Thymus (tissue), 14 donors: ENCODE measurements around the gene PLEKHH1. TPM values are rescaled to one million over a fixed set of nuclear protein-coding genes. Genes with fewer than 3 reads are reported as not detected.

Source experiments
- DNase-seq, 9 donors: peaks; one replicate each; pipeline ENCODE4 v3.0.0-alpha.2; 2013; ENCODE audit warnings: low spot score in 9 of 9, low read depth in 6 of 9, missing footprints in 1 of 9
- H3K27ac ChIP-seq, 2 donors: one replicate each; pipeline ENCODE4 v1.5.1; 2013; ENCODE audit warnings: control low read depth in 1 of 2, low read depth in 1 of 2, low read length in 1 of 2, mild to moderate bottlenecking in 1 of 2, moderate library complexity in 1 of 2
- H3K27me3 ChIP-seq, 2 donors: one replicate each; pipeline ENCODE4 v1.5.1; 2013; ENCODE audit warnings: low read length in 1 of 2; ENCODE audit not compliant: control insufficient read depth in 2 of 2, insufficient read depth in 1 of 2
- H3K36me3 ChIP-seq, 2 donors: one replicate each; pipeline ENCODE4 v1.5.1; 2013; ENCODE audit warnings: low read length in 1 of 2, mild to moderate bottlenecking in 1 of 2, moderate library complexity in 1 of 2; ENCODE audit not compliant: control insufficient read depth in 2 of 2, insufficient read depth in 2 of 2
- H3K4me1 ChIP-seq, 2 donors: one replicate each; pipeline ENCODE4 v1.5.1; 2013; ENCODE audit warnings: low read length in 2 of 2; ENCODE audit not compliant: control insufficient read depth in 2 of 2, insufficient read depth in 2 of 2
- H3K4me3 ChIP-seq, 2 donors: one replicate each; pipeline ENCODE4 v1.5.1; 2013; ENCODE audit warnings: low read length in 2 of 2, control low read depth in 1 of 2, mild to moderate bottlenecking in 1 of 2
- H3K9me3 ChIP-seq, 2 donors: one replicate each; pipeline ENCODE4 v1.5.1; 2013; ENCODE audit warnings: low read length in 1 of 2, mild to moderate bottlenecking in 1 of 2; ENCODE audit not compliant: control insufficient read depth in 2 of 2, insufficient read depth in 1 of 2
- WGBS: extraction: QIAGEN DNeasy Blood & Tissue Kit; methylation state at CpG from one replicate; pipeline ENCODE4 v1.1.7; 2013; 5-methylcytosine and 5-hydroxymethylcytosine counted together
- long read RNA-seq, 10 donors: transcript quantifications; one replicate each; lab custom pipeline, GENCODE V29; 2026
- polyA plus RNA-seq: library from polyadenylated mRNA; stranded (reverse); fragments of 200-250 nt; gene quantifications from one replicate; pipeline ENCODE4 v1.2.3, GENCODE V29; 2013
- total RNA-seq: library from RNA; stranded (reverse); fragments of 120-200 nt; gene quantifications from one replicate; pipeline ENCODE4 v1.2.4, GENCODE V29; 2013
- donor health status: healthy.

PLEKHH1 gene
- 2.0 TPM for total RNA-seq
- polyA plus RNA-seq, result 10.7 TPM
- long read RNA-seq, donor 1, result 0 reads
- long read RNA-seq, donor 2, result 0 reads
- long read RNA-seq, donor 3, result 0 reads
- long read RNA-seq, donor 4, result 0 reads
- long read RNA-seq, donor 5, result 0 reads
- long read RNA-seq, donor 6, result 0 reads
- long read RNA-seq, donor 7, result 0 reads
- long read RNA-seq, donor 8, result 0 reads
- long read RNA-seq, donor 9, result 0 reads
- long read RNA-seq, donor 10, result 0 reads

- 1% methylated on average over 86 of the region's 86 CpGs for WGBS
- peak within 1 kb of the TSS in 1 of 2 donors; percentile 61 for H3K27ac ChIP-seq
- peak within 1 kb of the TSS; percentile 27 to 70 for H3K4me3 ChIP-seq
- H3K36me3 ChIP-seq, result no peaks in the 10 kb centered on the region
- peaks cover 23 to 68% of the 10 kb centered on the region in 2 donors for H3K27me3 ChIP-seq
- H3K9me3 ChIP-seq, result no peaks in the 10 kb centered on the region
- DNase-seq, result peak in 5 of 9 donors; percentile 54 to 78 (median 58)
- peaks cover 6 to 9% of the 10 kb centered on the region in 2 donors for H3K4me1 ChIP-seq
These were observed at the start of gene PLEKHH1 for GRCh38 chr14:67532998-67533753. PLEKHH1 (plus strand) TSS chr14:67533290; CDS start chr14:67541868, 8,578 bp downstream.

GRCh38 chr14:67483579-67484285 is 49.4 kb upstream of the PLEKHH1 start:
- WGBS, result 96% methylated on average over 8 of the region's 8 CpGs
- Histone ChIP-seq H3K36me3 (peaks cover 18% of the 10 kb centered on the region in 2 donors), H3K9me3 (peaks cover 1 to 7% of the 10 kb centered on the region in 2 donors), H3K4me3 (no peak overlapping the region), H3K27me3 (no peaks in the 10 kb centered on the region), H3K27ac (no peak overlapping the region), H3K4me1 (peaks cover 18 to 53% of the 10 kb centered on the region in 2 donors)
- no peak for DNase-seq

GRCh38 chr14:67485501-67486095 is 47.5 kb upstream of the PLEKHH1 start:
- Histone ChIP-seq H3K4me3 (no peak overlapping the region), H3K4me1 (peaks cover 25 to 70% of the 10 kb centered on the region in 2 donors), H3K36me3 (peaks cover 18% of the 10 kb centered on the region in 2 donors), H3K27ac (peak overlapping the region in 1 of 2 donors; percentile 11), H3K9me3 (peaks cover 1 to 7% of the 10 kb centered on the region in 2 donors), H3K27me3 (no peaks in the 10 kb centered on the region)
- 84% methylated on average over 4 of the region's 4 CpGs for WGBS
- no peak for DNase-seq

- H3K27me3 ChIP-seq, result no peaks in the 10 kb centered on the region
- DNase-seq, result no peak
- 97% methylated on average over 4 of the region's 4 CpGs for WGBS
- H3K9me3 ChIP-seq, result peaks cover 1 to 9% of the 10 kb centered on the region in 2 donors
- peaks cover 25 to 62% of the 10 kb centered on the region in 2 donors for H3K4me1 ChIP-seq
- H3K36me3 ChIP-seq, result peaks cover 16 to 18% of the 10 kb centered on the region in 2 donors
- H3K4me3 ChIP-seq, result no peak overlapping the region
- no peak overlapping the region for H3K27ac ChIP-seq
These were observed 46.2 kb upstream of the PLEKHH1 start for GRCh38 chr14:67486890-67487289.

GRCh38 chr14:67487332-67487731 is 45.8 kb upstream of the PLEKHH1 start:
- Histone ChIP-seq H3K4me3 (peak overlapping the region in 1 of 2 donors; percentile 70), H3K36me3 (peaks cover 16 to 18% of the 10 kb centered on the region in 2 donors), H3K27me3 (no peaks in the 10 kb centered on the region), H3K9me3 (peaks cover 1 to 13% of the 10 kb centered on the region in 2 donors), H3K27ac (no peak overlapping the region), H3K4me1 (peaks cover 25 to 62% of the 10 kb centered on the region in 2 donors)
- 95% methylated on average over 4 of the region's 4 CpGs for WGBS
- no peak for DNase-seq

DNA sequence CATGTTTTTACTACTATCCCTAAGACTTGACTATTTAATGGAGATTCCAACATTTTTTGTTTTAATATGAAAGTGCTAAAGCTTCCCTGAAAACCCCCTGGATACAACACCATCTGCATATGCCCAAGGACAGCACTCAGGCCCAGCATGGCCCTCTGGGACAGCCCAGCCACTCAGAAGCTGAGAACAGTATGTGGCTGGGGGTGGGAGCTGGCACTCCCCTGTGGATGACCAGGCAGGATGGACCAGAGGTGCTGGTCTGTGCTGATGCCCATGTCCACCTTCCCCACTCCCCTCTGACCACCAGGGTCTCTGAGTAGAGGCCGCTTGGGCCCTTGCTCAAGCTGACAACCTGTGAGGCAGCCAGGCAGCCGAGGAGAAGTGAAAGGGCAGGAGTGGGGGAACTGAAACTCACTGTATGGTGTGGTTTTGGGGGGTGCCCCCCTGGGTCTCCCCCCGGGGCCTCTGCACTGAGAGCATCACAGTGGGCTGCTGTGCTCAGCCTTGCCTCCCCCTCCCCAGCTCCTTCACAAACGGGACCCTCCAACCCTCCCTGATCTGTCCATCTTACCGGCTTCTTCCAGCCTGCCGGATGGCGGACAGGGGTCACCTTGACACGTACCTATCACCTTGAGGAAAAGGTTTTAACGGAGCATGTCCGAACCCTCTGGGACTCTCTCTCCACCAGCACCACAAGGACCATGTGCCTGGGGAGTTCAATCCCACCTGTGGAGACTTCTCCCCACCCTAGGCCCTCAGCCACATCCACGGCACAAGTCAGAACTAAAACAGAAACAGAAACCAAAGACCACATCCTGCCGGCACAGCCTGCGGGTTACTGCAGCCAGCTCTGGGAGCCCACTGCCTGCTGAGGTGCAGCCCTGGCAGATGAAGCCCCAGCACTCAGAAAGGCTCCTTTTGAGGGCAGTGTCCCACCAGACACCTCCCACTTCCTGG is 44.9 kb upstream of the PLEKHH1 start, which contains the start of gene TMEM229B:
Gene TMEM229B, minus strand, starts transcription at position 785 of the 957 bp plus-strand sequence. CDS start 14,798 bp downstream, outside the sequence.
- no peaks in the 10 kb centered on the region for H3K27me3 ChIP-seq
- H3K4me3 ChIP-seq, result peak within 1 kb of the TSS; percentile 61 to 70
- 4% methylated on average over 13 of the region's 13 CpGs for WGBS
- peaks cover 14 to 18% of the 10 kb centered on the region in 2 donors for H3K36me3 ChIP-seq
- peaks cover 25 to 62% of the 10 kb centered on the region in 2 donors for H3K4me1 ChIP-seq
- H3K27ac ChIP-seq, result peak within 1 kb of the TSS; percentile 96 to 97
- H3K9me3 ChIP-seq, result peaks cover 3 to 21% of the 10 kb centered on the region in 2 donors
- peak; percentile 67 to 95 (median 85) for DNase-seq

- Histone ChIP-seq H3K27me3 (no peaks in the 10 kb centered on the region), H3K4me1 (peaks cover 25 to 52% of the 10 kb centered on the region in 2 donors), H3K9me3 (peaks cover 7 to 35% of the 10 kb centered on the region in 2 donors), H3K4me3 (no peak overlapping the region), H3K27ac (no peak overlapping the region), H3K36me3 (peaks cover 9 to 11% of the 10 kb centered on the region in 2 donors)
- 85% methylated on average over 4 of the region's 4 CpGs for WGBS
- DNase-seq, result no peak
These were observed 42.9 kb upstream of the PLEKHH1 start for GRCh38 chr14:67490196-67490595.

GRCh38 chr14:67491285-67491684 is 41.8 kb upstream of the PLEKHH1 start:
- Histone ChIP-seq H3K36me3 (peaks cover 5 to 9% of the 10 kb centered on the region in 2 donors), H3K27ac (no peak overlapping the region), H3K9me3 (peaks cover 7 to 35% of the 10 kb centered on the region in 2 donors), H3K27me3 (no peaks in the 10 kb centered on the region), H3K4me3 (no peak overlapping the region), H3K4me1 (peaks cover 18 to 44% of the 10 kb centered on the region in 2 donors)
- DNase-seq, result no peak
- 98% methylated on average over 3 of the region's 3 CpGs for WGBS
